NCI-H1417 (cell line): Measurements from ENCODE around the gene NAA15.
"Not testable (repeated sequence)": the region's sequence is repeated elsewhere in the genome, so short reads cannot be mapped to it uniquely, and the experiment has no call there.

Experiments
- DNase-seq, 3 experiments: peaks; one replicate each; lab custom pipeline; 2025; lab: John Stamatoyannopoulos, UW

NAA15 gene

DNA sequence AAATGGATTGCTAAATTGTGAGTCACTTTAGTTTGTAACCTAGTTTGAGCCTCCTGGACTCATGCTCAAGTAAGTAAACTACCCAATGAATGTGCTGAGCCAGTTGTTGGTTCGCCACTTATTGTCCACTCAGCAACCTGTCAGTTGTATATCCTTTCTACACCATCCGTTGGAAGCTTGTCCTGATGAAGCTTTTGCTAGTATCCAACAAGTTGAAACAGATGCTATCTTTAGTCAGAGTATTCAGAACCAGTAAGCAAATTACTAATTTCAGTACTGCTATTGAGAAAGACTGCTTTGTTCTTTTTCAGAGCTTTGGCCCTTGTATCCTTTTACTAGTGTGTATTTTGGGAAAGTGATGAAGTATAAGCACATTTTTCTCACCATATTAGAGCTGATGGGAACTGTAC, 4.3 kb upstream of the NAA15 start:
- no peak for DNase-seq

DNA sequence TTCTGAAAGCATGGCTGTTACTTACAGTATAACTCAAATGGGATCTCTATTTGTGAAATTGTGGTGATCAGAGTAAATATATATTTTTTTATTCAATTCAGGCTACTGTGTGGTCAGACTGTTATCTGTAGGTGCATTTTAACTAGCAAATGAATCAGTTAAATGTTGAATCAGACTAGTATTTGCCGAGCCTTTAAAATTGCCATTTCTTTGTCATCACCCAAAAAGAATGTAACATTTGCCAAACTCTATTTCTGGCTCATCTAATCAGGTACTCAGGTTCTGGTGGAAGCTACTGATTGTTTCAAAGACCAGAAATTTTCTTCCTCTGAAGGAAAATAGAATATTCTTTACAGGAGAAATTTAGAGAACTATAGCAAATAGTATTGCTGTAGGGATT, 1.8 kb upstream of the NAA15 start:
- no peak for DNase-seq

GRCh38 chr4:139300431-139301112, 733 bp upstream of the NAA15 start:
- DNase-seq, result no peak

DNA sequence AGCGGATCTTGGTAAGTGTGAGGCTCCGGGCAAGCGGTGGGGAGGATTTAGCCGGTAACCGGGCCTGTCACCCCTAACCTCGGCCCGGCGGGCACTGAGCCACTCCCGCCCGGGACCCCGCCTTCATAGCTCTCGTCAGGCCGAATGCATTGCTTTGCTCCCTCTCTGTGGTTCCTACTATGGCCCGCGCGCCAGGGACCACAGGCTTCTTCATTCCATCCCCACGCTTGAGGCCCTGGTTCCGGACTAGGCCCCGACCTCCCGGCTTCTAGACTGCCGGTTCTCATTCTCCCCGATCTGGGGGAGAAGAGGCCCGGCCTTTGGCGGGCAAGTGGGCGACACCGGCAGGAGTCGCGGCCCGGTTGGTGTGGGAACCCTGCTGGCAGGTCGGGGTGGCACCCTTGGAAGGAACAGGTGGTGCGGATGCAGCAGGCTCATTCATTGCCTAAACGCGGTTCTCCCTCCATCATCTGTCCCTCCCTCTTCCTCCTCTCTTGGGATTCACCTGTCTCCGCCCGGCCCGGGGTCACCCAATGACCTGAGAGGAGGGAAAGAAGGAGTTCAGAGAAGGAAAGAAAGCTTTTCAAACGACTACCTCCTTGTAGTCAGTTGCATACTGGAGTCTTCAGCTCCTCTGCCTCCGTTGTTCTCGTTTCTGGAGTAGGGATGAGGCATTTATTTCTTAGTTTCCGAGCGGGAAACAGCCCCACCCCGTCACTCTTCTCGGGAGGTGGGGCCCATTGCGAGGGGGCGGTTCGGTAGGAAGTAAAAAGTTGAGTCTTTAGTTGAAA, 711 bp downstream of the NAA15 start, which contains the start of gene NDUFC1:
NDUFC1 (minus strand) TSS at position 657 of the 791 bp plus-strand sequence. CDS start 6,679 bp downstream, outside the sequence.
- peak; percentile 13 to 81 (median 80) for DNase-seq

DNA sequence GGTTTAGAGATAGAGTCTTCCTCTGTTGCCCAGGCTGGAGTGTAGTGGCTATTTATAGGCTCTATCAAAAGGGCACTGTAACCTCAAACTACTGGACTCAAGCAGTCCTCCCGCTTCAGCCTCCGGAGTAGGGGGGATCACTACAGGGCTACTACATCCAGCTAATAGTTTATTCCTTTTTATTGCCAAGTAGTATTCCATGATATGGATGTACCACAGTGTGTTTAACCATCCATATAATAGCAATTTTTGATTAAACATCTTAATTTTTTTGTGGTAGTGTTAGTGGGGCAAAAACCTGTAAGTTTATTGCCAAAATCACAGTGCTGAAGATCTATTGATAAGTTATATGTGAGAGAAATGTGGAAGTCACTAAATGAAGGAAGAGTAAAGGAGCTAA, 3.6 kb downstream of the NAA15 start:
- DNase-seq, result no peak

DNA sequence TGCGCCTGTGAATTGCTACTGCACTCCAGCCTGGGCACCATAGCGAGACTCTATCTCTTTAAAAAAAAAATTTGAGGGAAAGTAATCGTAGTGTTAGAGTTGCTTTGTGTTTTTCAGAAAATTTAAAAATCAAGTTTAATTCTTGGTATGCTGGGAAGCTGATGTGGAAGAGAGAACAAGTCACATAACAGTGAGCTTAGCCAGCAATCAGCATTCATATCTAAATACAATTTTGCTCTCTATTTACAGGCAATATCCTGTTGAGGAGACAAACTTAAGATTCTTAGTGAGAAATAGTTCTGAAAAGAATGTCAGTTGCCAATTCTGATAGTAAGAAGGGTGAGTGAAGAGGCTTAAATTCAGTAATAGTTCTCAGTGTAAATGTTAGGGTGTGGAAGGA, 10.6 kb downstream of the NAA15 start:
- no peak for DNase-seq

GRCh38 chr4:139312552-139313332, 11.4 kb downstream of the NAA15 start:
- DNase-seq, result no peak

GRCh38 chr4:139313414-139313813, 12.1 kb downstream of the NAA15 start:
- DNase-seq, result not testable (repeated sequence)

- DNase-seq, result no peak
Observed at GRCh38 chr4:139314047-139314800, 12.9 kb downstream of the NAA15 start.

DNA sequence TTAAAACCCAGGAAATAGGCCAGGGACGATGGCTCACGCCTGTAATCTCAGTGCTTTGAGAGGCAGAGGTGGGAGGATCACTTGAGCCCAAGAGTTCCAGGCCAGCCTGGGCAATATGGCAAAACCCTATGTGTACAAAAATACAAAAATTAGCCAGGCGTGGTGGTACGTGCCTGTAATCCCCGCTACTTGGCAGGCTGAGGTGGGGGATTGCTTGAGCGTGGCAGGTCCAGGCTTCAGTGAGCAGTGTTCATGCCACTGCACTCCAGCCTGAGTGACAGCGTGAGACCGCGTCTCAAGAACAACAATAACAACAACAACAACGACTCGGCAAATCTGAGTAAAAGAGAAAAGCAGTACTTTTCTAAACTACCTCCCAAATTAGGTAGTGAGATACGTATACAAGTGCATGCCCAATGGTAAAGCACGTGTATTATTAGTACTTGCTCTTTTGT, 13.9 kb downstream of the NAA15 start:
- DNase-seq, result no peak

- DNase-seq, result no peak
Observed at GRCh38 chr4:139316733-139317132, 15.4 kb downstream of the NAA15 start.

DNA sequence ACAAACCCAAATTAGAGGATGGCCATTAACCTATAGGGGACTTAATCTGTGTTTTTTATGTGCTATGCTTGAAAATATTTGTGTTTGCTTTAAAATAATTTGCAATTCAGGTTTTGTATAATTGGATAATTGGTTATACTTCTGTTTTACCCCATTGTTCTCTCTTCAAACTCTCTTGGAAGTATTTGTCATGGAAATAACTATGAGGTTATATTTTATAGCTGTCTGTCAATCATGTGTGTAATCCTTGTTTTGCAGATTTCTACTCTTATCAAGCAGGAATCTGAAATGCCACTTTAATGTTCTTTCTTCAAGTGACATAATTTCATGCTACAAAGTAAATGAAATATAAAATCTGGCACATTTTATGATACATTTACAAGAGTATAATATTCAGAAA, 16.3 kb downstream of the NAA15 start:
- DNase-seq, result no peak

DNA sequence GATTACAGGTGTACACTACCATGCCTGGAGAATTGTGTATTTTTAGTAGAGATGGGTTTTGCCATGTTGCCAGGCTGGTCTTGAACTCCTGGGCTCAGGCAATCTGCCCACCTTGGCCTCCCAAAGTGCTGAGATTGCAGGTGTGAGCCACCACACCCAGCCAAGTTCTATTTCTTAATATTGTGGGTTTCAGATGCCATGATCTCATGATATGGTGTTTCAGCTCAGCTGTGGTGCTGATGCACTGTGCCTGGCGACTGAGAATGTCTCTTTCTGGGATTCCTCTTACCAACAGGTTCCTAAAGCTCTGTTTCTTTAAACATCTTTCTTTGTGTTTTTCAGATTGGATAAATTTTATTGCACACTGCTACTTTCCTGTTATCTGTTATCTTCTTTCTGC, 18.3 kb downstream of the NAA15 start:
- DNase-seq, result no peak

DNA sequence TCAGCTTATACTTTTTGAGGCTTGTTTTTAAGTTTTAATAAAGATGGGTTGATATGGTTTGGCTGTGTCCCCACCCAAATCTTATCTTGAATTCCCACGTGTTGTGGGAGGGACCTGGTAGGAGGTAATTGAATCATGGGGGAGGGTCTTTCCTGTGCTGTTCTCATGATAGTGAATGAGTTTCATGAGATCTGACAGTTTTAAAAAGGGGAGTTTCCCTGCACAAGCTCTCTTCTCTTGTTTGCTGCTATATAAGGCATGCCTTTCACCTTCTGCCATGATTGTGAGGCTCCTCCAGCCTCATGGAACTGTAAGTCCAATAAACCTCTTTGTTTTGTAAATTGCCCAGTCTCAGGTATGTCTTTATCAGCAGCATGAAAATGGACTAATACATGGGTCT, 20.8 kb downstream of the NAA15 start:
- not testable (repeated sequence) for DNase-seq

- DNase-seq, result not testable (repeated sequence)
Observed at GRCh38 chr4:139322541-139322940, 21.2 kb downstream of the NAA15 start.

GRCh38 chr4:139324620-139325019, 23.3 kb downstream of the NAA15 start:
- DNase-seq, result no peak

DNA sequence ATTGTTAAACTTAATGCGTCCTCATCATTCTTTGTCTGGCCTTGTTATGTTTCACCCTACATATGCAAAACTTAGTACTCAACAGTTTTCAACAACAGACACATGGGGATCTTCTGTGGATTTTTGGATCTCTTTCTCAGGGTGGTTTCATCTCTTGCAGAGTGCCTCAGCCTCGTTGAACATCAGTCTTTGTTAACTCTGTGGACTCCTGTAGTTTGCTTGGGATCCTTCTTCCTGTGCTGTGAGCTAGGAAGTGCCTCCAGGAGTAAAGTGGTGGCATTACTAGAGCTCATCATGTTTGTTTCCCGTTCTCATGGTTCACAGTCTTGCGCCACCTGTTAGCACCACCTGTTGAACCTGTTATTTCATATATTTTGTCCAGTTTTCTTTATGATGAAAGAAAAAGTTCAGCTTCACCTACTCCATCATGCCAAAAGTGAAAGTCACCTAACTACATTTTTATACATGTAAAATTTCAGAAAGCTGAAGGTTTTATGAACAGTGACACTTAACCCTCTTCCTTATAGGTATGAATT, 28.4 kb downstream of the NAA15 start:
- no peak for DNase-seq

DNA sequence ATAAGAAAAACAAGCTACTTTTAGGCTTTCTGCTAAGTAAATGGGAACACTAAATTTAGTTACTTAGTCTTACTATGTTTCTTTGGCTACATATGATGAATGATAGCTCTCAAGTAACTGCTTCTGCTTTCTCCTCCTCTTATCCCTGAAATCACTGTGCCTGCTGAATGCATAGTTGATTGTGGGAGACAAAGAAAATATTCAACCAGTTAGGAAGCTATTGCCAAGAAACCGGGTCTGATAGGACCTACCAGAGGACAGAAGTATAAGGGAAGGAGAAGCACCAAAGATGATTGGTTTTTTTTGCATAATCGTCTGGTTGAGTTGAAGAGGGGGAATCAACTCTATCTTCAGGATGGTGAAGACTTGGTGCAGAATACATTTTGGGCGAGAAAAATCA, 29.0 kb downstream of the NAA15 start:
- no peak for DNase-seq

DNA sequence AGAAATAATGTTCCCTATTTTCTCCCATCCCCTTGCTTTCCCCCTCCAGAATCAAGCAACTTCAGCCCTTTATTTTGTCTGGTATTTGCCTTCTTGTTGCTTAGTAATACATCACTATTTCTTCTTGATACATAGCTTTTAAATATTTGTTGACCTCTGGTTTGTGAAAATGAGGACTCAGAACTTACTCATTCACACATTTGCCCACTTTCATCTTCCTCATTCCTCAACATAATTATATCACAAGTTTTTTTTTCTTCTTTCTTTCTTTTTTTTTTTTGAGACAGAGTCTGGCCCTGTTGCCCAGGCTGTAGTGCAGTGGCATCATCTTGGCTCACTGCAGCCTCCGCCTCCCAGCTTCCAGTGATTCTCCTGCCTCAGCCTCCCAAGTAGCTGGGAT, 29.9 kb downstream of the NAA15 start:
- DNase-seq, result no peak

DNA sequence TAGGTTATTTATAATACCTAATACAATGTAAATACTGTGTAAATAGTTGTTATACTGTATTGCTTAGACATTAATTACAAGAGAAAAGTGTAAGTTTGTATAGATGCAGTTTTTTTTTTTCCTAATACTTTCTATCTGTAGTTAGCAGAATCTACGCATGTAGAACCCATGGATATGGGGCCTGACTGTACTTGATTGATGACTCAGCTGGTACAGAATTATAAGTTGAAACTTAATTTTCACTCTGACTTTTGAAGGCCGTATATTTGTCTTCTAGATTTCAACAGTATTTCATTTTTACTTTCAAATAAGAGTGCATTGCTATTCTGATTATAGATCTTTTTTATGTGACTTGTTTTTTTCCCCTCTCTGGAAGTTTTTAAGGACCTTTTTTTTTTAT, 31.7 kb downstream of the NAA15 start:
- no peak for DNase-seq

DNA sequence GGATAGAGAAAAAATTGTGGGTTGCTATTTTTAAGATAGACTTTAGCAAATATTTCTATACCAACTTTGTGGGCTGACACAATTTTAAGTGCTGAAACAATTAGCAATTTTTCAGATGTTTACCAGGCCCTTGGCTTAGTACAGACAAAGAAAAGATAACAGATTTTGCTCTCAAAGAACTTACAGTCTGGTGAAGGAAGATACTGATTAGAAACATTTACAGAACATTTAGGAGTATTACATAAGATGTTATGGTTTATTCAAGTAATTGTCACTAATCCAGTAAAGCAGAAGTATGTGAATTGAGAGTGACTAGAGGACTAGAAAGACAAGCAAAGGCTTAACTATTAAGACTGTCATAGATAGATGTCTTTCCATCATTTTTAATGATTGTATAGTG, 36.3 kb downstream of the NAA15 start:
- no peak for DNase-seq

DNA sequence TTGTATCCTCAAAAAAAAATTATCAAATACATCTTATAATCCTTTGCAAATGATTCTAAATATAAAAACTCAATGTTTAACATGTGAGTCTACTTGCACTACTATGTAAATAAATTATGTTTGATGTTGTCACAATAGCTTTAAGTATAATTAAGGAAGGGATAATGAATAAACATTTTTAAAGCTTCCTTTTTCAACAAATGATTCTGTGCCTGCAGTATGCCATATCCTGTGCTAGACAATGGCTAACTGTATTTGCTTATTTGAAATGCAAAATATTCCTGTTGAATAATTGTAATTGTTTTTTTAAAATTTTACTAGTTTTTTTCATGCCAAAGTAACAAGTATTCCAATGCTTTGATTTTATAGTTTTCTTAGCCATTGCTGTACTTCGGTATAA, 60.0 kb downstream of the NAA15 start:
- DNase-seq, result no peak
